Neuronal stem cell (in vitro differentiated cells): ENCODE measurements around the gene RPL18.

ENCODE experiments used
- DNase-seq: peaks from one replicate; pipeline ENCODE4 v3.0.0-alpha.2; 2013; ENCODE audit warnings: low spot score
- H2AFZ ChIP-seq: one replicate; pipeline ENCODE4 v1.6.1; 2013; ENCODE audit warnings: mild to moderate bottlenecking, low read length, inconsistent platforms
- H2AK5ac ChIP-seq: 2 replicates; pipeline ENCODE4 v1.6.1; 2013; ENCODE audit warnings: low read depth, mild to moderate bottlenecking, inconsistent platforms, low read length, moderate library complexity, mixed read lengths
- H2BK120ac ChIP-seq: 2 replicates; pipeline ENCODE4 v1.6.1; 2013; ENCODE audit warnings: low read depth, mild to moderate bottlenecking, inconsistent platforms, low read length, moderate library complexity, mixed read lengths
- H2BK12ac ChIP-seq: one replicate; pipeline ENCODE4 v1.6.1; 2013; ENCODE audit warnings: low read length, inconsistent platforms
- H2BK15ac ChIP-seq: 2 replicates; pipeline ENCODE4 v1.6.1; 2013; ENCODE audit warnings: mild to moderate bottlenecking, low read length, inconsistent platforms, mixed read lengths
- H2BK5ac ChIP-seq: one replicate; pipeline ENCODE4 v1.6.1; 2013; ENCODE audit warnings: inconsistent platforms, mild to moderate bottlenecking, low read length, moderate library complexity
- H3K14ac ChIP-seq: one replicate; pipeline ENCODE4 v1.6.1; 2013; ENCODE audit warnings: low read length, inconsistent platforms
- H3K18ac ChIP-seq: 2 replicates; pipeline ENCODE4 v1.6.1; 2013; ENCODE audit warnings: low read length, inconsistent platforms
- H3K23ac ChIP-seq: 2 replicates; pipeline ENCODE4 v1.6.1; 2013; ENCODE audit warnings: low read depth, mild to moderate bottlenecking, mixed read lengths, low read length, inconsistent platforms; ENCODE audit not compliant: poor library complexity
- H3K27ac ChIP-seq: replicated peaks from 3 replicates; pipeline ENCODE4 v1.5.1; 2013; ENCODE audit warnings: low read length, inconsistent platforms
- H3K27me3 ChIP-seq, 3 experiments: 2 replicates each; pipeline ENCODE4 v1.6.1; 2013; ENCODE audit warnings: low read length in 3 of 3, mild to moderate bottlenecking in 2 of 3, inconsistent platforms in 1 of 3, low read depth in 1 of 3, mixed read lengths in 1 of 3, moderate library complexity in 1 of 3; ENCODE audit not compliant: control insufficient read depth in 3 of 3, insufficient read depth in 3 of 3
- H3K36me3 ChIP-seq, 2 donors: replicated peaks in 1 of 2; 2 replicates each; pipeline ENCODE4 v1.6.1; 2013; ENCODE audit warnings: low read length in 2 of 2; ENCODE audit not compliant: control insufficient read depth in 2 of 2, insufficient read depth in 2 of 2
- H3K4ac ChIP-seq: 2 replicates; pipeline ENCODE4 v1.6.1; 2013; ENCODE audit warnings: inconsistent platforms, mild to moderate bottlenecking, low read length, moderate library complexity
- H3K4me1 ChIP-seq, 2 donors: 1 replicate in 1 of 2; 2 replicates in 1 of 2; pipeline ENCODE4 v1.6.1; 2013; ENCODE audit warnings: low read length in 2 of 2, low read depth in 1 of 2; ENCODE audit not compliant: control insufficient read depth in 2 of 2, insufficient read depth in 1 of 2
- H3K4me2 ChIP-seq: one replicate; pipeline ENCODE4 v1.6.1; 2013; ENCODE audit warnings: mild to moderate bottlenecking, low read length, inconsistent platforms; ENCODE audit not compliant: insufficient read depth, poor library complexity, severe bottlenecking
- H3K4me3 ChIP-seq, 2 donors: 2 replicates each; pipeline ENCODE4 v1.5.1; 2013; ENCODE audit warnings: low read length in 2 of 2, mild to moderate bottlenecking in 2 of 2, inconsistent platforms in 1 of 2, moderate library complexity in 1 of 2
- H3K79me1 ChIP-seq: one replicate; pipeline ENCODE4 v1.6.1; 2013; ENCODE audit warnings: low read depth, mild to moderate bottlenecking, inconsistent platforms, low read length, moderate library complexity
- H3K9ac ChIP-seq: one replicate; pipeline ENCODE4 v1.6.1; 2013; ENCODE audit warnings: mild to moderate bottlenecking, low read depth, low read length, inconsistent platforms; ENCODE audit not compliant: poor library complexity
- H3K9me3 ChIP-seq, 2 donors: replicated peaks in 1 of 2; 2 replicates each; pipeline versions ENCODE3 to v1.6.1; 2013; ENCODE audit warnings: low read length in 2 of 2, mild to moderate bottlenecking in 2 of 2, inconsistent platforms in 1 of 2, low read depth in 1 of 2, mixed read lengths in 1 of 2, moderate library complexity in 1 of 2; ENCODE audit not compliant: control insufficient read depth in 2 of 2, insufficient read depth in 1 of 2
- H4K8ac ChIP-seq: one replicate; pipeline ENCODE4 v1.6.1; 2013; ENCODE audit warnings: low read depth, mild to moderate bottlenecking, inconsistent platforms, low read length, moderate library complexity
- H4K91ac ChIP-seq: one replicate; pipeline ENCODE4 v1.6.1; 2013; ENCODE audit warnings: low read length, low read depth, mild to moderate bottlenecking, inconsistent platforms; ENCODE audit not compliant: poor library complexity
- WGBS, 2 donors: extraction: QIAGEN DNeasy Blood & Tissue Kit; methylation state at CpG; one replicate each; pipeline ENCODE4 v1.1.7; 2013; ENCODE audit warnings: missing lambda C conversion rate in 2 of 2, mixed read lengths in 1 of 2; ENCODE audit not compliant: insufficient read length in 2 of 2, insufficient replicate concordance in 1 of 2; ENCODE audit errors: extremely low coverage in 2 of 2; 5-methylcytosine and 5-hydroxymethylcytosine counted together

Gene RPL18

DNA sequence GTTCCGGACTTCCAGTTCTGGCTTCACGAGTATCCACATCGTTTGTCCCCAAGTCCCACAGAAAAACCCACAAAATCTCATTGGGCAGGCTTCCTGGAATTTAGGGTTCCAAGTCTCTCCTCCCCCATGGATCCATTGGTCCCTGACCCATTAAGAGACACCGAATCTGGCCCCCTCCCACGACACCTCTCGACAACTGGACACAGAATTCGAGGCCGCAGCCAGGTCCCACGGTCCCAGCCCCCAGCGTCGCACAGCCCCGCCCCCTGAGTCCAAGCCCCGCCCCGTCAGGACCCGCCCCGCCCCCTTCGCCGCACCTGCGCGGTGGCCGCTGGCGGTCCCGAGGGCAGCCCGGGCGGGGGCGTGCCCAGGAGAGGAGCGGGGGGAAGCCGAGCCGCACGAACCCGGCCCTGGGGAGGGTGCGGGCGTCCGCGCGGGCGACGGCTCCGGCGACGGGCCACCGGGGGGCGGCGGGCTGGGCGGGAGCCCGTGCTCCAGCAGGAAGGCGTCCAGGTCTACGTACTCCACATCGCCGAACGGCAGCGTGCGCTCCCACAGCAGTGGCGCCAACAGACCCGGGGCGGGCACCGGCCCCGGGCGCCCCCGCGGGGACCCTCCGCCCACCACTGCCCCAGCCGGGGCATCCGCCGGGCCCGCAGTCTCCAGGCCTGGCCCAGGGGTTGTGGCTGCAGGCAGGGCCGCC lies 16.4 kb upstream of the RPL18 start:
- no CpG with 5 or more reads among the region's 67 CpGs for WGBS, 2 donors
- peak overlapping the region; percentile 33 for H2AK5ac ChIP-seq
- DNase-seq = peak; percentile 58
- H3K27me3 ChIP-seq = peaks cover 0 to 4% (median 0%) of the 10 kb centered on the region in 3 experiments
- H3K4ac ChIP-seq = no peak overlapping the region
- H3K27ac ChIP-seq = peak overlapping the region; percentile 57
- H2BK120ac ChIP-seq = no peak overlapping the region
- peak overlapping the region; percentile 88 for H3K9ac ChIP-seq
- H3K4me3 ChIP-seq = peak overlapping the region; percentile 71 to 78
- H2BK5ac ChIP-seq = peak overlapping the region; percentile 83
- peak overlapping the region; percentile 93 for H3K18ac ChIP-seq
- H2BK12ac ChIP-seq = no peak overlapping the region
- H4K91ac ChIP-seq = no peak overlapping the region
- H2AFZ ChIP-seq = peak overlapping the region; percentile 83
- peaks cover 29 to 45% of the 10 kb centered on the region in 2 donors for H3K4me1 ChIP-seq
- H2BK15ac ChIP-seq = peak overlapping the region; percentile 70
- no peak overlapping the region for H4K8ac ChIP-seq
- peak overlapping the region; percentile 81 for H3K23ac ChIP-seq
- H3K79me1 ChIP-seq = no peaks in the 10 kb centered on the region
- peaks cover 8 to 10% of the 10 kb centered on the region in 2 donors for H3K36me3 ChIP-seq
- H3K14ac ChIP-seq = peak overlapping the region; percentile 63
- H3K4me2 ChIP-seq = peak overlapping the region; percentile 97
- peaks cover 0 to 3% of the 10 kb centered on the region in 2 donors for H3K9me3 ChIP-seq

GRCh38 chr19:48634424-48635262 lies 15.7 kb upstream of the RPL18 start:
- Histone ChIP-seq H2AFZ (peak overlapping the region; percentile 83), H2BK15ac (peak overlapping the region; percentile 46), H3K79me1 (no peaks in the 10 kb centered on the region), H3K36me3 (peaks cover 9 to 13% of the 10 kb centered on the region in 2 donors), H3K27me3 (peaks cover 0 to 4% (median 0%) of the 10 kb centered on the region in 3 experiments), H2BK12ac (no peak overlapping the region), H3K4me3 (peak overlapping the region; percentile 15 to 71), H3K4me1 (peaks cover 31 to 47% of the 10 kb centered on the region in 2 donors), H3K4me2 (peak overlapping the region; percentile 97), H3K4ac (no peak overlapping the region), H3K9me3 (peaks cover 0 to 3% of the 10 kb centered on the region in 2 donors), H2AK5ac (peak overlapping the region; percentile 23), H2BK120ac (no peak overlapping the region), H4K91ac (no peak overlapping the region), H3K18ac (peak overlapping the region; percentile 81), H3K9ac (no peak overlapping the region), H3K27ac (peak overlapping the region; percentile 57), H3K23ac (no peak overlapping the region), H2BK5ac (peak overlapping the region; percentile 83), H3K14ac (no peak overlapping the region), H4K8ac (no peak overlapping the region)
- DNase-seq = peak; percentile 87
- no CpG with 5 or more reads among the region's 37 CpGs for WGBS, 2 donors

DNA sequence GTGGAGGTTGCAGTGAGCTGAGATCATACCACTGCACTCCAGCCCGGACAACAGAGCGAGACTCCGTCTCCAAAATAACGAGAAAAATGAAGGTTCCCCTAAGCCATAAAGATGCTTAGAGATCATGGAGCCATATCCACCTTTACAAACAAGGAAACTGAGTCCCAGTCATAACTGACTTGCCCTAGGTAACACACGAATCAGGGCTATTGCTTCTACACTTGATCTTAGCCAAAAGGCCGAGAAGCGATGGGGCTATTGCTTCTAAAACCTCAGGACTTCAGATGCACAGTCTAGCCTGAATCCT lies 15.0 kb upstream of the RPL18 start:
- Histone ChIP-seq H3K14ac (no peak overlapping the region), H3K4me3 (peak overlapping the region in 1 of 2 donors; percentile 11), H4K8ac (no peak overlapping the region), H3K23ac (no peak overlapping the region), H4K91ac (no peak overlapping the region), H3K27ac (no peak overlapping the region), H3K36me3 (peaks cover 7 to 19% of the 10 kb centered on the region in 2 donors), H3K4me1 (peaks cover 34 to 47% of the 10 kb centered on the region in 2 donors), H2BK12ac (no peak overlapping the region), H3K27me3 (peaks cover 0 to 4% (median 0%) of the 10 kb centered on the region in 3 experiments), H2BK120ac (no peak overlapping the region), H2BK5ac (no peak overlapping the region), H3K4me2 (no peak overlapping the region), H3K4ac (no peak overlapping the region), H3K9ac (no peak overlapping the region), H2AK5ac (no peak overlapping the region), H3K18ac (no peak overlapping the region), H2AFZ (peak overlapping the region; percentile 35), H3K79me1 (no peaks in the 10 kb centered on the region), H2BK15ac (no peak overlapping the region), H3K9me3 (no peaks in the 10 kb centered on the region)
- no CpG with 5 or more reads among the region's 7 CpGs for WGBS, 2 donors
- DNase-seq = no peak
